ENCODE measurements around the gene GSG1L.

The GSG1L gene

DNA sequence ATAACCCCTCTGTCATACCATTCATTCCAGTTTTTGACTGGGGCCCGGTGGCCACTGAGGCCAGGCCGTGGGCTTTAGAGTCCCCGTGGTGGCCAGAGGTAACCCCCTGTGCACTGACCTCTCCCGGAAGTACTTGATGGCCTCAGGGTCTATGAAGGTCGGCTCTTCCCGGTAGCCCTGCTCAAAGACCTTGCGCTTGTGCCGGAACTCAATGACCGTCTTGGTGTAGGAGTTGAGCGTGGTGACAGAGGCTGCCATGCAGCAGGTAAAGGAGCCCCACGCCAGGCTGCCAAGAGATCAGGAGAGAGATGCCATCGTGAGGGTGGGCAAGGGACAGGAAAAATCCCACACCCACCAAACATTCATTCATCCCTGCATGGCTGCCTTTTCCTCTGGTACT is 234.8 kb downstream of the GSG1L start:
- no peak for TF ChIP-seq Cebpa-rat (IDR thresholded peaks at IDR 0.05)
- Histone ChIP-seq H3K4me2 (no peak overlapping the region), H3K4me3 (no peak overlapping the region), H3K9me3 (replicated peaks in 1 of 11) (peaks cover 16 to 46% (median 25%) of the 10 kb centered on the region in 11 experiments), H3K9ac (no peak overlapping the region), H3K36me3 (no peaks in the 10 kb centered on the region; a peak in 1 of 22 replicates), H3K4me1 (peaks cover 0 to 6% (median 0%) of the 10 kb centered on the region in 10 experiments; a peak in 1 of 20 replicates), H3K27me3 (no peaks in the 10 kb centered on the region), H4K20me1 (no peaks in the 10 kb centered on the region), H3K27ac (no peak overlapping the region)

DNA sequence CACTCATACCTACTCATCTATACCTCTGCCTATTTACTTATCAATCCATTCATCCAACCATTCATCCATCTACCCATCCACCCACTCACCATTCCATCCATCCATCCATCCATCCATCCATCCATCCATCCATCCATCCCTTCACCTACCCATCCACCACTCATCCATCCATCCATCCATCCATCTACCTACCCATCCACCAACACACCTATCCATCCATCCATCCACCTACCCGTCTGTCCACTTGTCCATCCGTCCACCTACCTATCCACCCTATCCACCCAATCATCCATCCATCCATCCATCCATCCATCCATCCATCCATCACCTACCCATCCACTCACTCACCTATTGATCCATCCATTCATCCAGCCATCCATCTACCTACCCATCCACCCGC is 235.7 kb downstream of the GSG1L start:
- no peak overlapping the region for H3K4me3 ChIP-seq
- TF ChIP-seq Cebpa-rat (IDR thresholded peaks at IDR 0.05) = no peak
- H3K4me2 ChIP-seq = no peak overlapping the region

DNA sequence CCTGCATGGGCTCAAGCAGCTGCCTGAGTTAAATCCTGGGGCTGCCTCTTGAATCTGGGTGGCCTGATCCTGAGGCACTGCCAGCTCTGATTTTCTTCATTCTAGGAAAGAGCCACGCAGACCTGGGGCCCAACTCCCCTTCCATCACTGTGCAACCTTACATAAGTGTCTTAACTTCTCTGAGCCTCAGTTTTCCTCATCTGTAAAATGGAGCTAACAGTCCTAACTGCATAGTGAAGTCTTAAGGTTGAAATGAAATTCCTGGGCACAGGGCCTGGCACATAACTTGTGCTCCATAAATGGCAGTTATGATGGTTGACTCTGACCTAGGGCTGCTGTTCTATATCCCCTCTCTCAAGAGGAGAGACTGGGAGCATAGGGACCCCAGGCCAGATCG is 236.6 kb downstream of the GSG1L start:
- H3K4me1 ChIP-seq = peaks cover 0 to 6% (median 0%) of the 10 kb centered on the region in 10 experiments; a peak in 1 of 20 replicates
- H3K4me2 ChIP-seq = no peak overlapping the region
- no peak overlapping the region for H3K27ac ChIP-seq
- no peak overlapping the region for H3K4me3 ChIP-seq
- TF ChIP-seq Cebpa-rat (IDR thresholded peaks at IDR 0.05) = no peak
- no peak overlapping the region for H3K9ac ChIP-seq
- H4K20me1 ChIP-seq = no peaks in the 10 kb centered on the region
- no peaks in the 10 kb centered on the region for H3K27me3 ChIP-seq
- no peaks in the 10 kb centered on the region; a peak in 1 of 22 replicates for H3K36me3 ChIP-seq
- H3K9me3 ChIP-seq (replicated peaks in 1 of 11) = peaks cover 16 to 46% (median 25%) of the 10 kb centered on the region in 11 experiments

More for the DNA sequence above, 235.7 kb downstream of the GSG1L start:
- H3K27ac ChIP-seq = no peak overlapping the region
- no peaks in the 10 kb centered on the region; a peak in 1 of 22 replicates for H3K36me3 ChIP-seq
- peaks cover 16 to 46% (median 25%) of the 10 kb centered on the region in 11 experiments for H3K9me3 ChIP-seq (replicated peaks in 1 of 11)
- no peaks in the 10 kb centered on the region for H4K20me1 ChIP-seq
- H3K9ac ChIP-seq = no peak overlapping the region
- no peaks in the 10 kb centered on the region for H3K27me3 ChIP-seq
- peaks cover 0 to 6% (median 0%) of the 10 kb centered on the region in 10 experiments; a peak in 1 of 20 replicates for H3K4me1 ChIP-seq

DNA sequence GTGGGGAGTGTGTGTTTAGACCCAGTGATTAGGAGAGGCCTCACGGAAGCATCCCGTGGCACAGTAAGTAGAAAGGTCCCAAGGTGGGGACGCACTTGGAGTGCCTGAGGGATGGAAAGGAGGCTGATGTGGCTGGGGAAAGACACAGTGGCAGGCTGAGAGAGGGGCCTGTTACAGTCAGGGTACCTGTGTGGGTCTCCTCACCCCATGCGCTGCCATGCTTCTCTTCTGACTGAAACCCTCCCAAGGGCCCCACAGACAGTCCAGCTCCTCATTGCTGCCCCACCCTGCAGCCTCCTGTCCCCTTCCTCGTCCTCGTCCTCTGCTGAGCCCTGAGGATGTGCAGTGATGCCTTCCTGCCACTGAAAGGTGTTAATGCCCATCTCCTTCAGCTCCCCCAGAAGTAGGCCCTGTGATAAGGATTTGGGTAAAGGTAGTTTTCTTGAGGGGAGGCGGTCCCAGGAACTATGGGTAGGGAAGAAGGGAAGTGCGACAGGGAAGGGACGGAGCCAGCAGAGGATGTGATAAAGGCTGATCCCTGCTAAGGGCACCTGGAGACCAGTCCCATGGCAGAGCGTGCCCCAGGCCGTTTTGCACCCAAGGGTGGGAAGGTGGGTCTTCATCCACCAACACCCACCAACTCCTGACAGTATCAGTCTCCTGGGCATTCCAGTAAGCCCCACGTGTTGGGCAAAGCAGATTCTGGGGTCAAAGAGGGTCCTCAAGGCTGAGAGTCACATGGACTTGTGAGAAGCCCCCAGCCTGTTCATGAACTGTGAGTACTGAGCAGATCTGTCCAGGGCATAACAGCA is 237.2 kb downstream of the GSG1L start:
- Histone ChIP-seq H3K9ac (no peak overlapping the region), H4K20me1 (no peaks in the 10 kb centered on the region), H3K36me3 (no peaks in the 10 kb centered on the region; a peak in 1 of 22 replicates), H3K4me3 (no peak overlapping the region), H3K27me3 (no peaks in the 10 kb centered on the region), H3K27ac (no peak overlapping the region), H3K4me2 (no peak overlapping the region), H3K4me1 (peaks cover 0 to 3% (median 1%) of the 10 kb centered on the region in 10 experiments; a peak in 12 of 20 replicates), H3K9me3 (replicated peaks in 1 of 11) (peaks cover 16 to 46% (median 25%) of the 10 kb centered on the region in 11 experiments)
- no peak for TF ChIP-seq Cebpa-rat (IDR thresholded peaks at IDR 0.05)

DNA sequence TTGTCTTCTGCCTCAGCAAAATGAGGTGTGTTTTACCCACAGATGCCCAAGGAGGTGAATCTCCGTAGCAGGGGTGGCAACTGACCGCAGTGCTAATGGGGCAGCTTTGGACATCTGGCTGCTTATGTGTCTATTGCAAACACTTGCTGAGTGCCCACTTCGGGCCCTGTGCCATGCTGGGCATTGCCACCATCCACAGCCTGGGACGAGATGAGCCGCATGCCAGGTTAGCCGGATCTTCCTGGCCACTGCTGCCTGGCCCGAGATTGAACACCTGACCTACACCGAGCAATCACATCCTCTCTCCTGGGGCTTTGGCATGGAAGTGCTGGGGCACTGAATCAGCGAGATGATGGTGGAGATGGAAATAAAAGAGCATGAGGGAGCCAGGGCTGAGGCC is 238.7 kb downstream of the GSG1L start:
- Histone ChIP-seq H3K4me2 (no peak overlapping the region), H3K9me3 (replicated peaks in 1 of 11) (peaks cover 7 to 32% (median 12%) of the 10 kb centered on the region in 11 experiments), H4K20me1 (no peaks in the 10 kb centered on the region), H3K4me1 (peaks cover 0 to 12% (median 10%) of the 10 kb centered on the region in 10 experiments; a peak in 15 of 20 replicates), H3K36me3 (no peaks in the 10 kb centered on the region), H3K9ac (no peak overlapping the region), H3K27me3 (no peaks in the 10 kb centered on the region), H3K27ac (no peak overlapping the region), H3K4me3 (no peak overlapping the region)
- no peak for TF ChIP-seq Cebpa-rat (IDR thresholded peaks at IDR 0.05)

DNA sequence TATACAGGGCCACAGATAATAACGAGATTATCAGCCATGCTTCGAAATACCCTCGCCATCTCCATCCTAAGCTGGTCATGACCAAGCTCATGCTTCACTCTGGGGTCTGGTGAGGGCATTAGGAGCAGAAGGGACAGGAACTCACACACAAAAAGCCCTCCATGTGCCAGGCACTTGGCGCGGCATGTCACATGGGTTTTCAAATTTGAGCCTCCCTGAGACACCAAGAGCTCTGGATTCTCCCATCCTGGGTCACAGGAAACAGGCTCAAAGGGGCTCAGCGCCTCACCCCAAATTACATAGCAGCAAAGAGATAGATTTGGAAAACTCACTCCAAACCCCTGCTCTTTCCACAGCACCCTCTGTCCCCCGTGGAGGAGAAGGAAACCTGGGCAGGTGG is 239.5 kb downstream of the GSG1L start:
- Histone ChIP-seq H3K4me3 (no peak overlapping the region), H3K9ac (no peak overlapping the region)
- no peak for TF ChIP-seq Cebpa-rat (IDR thresholded peaks at IDR 0.05)

DNA sequence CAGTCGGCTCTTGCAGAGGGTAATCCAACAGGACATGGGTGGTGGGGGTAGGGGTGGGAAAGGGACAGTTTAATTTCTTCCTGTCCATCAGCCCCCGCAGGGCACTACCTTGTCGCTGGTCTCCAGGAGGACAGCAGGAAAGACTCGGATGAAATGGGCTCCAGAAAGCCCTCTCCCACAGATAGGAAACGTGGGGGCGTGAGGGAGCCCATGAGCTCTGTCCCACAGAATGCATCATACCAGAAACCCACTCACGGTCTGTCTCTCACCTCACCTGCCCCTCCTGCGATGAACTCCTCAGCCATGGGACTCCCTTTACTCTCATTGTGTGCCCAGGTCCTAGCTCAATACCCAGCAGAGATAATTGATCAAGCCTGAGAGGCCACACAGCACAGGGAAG is 240.1 kb downstream of the GSG1L start:
- no peak overlapping the region for H3K27ac ChIP-seq
- no peak for TF ChIP-seq Cebpa-rat (IDR thresholded peaks at IDR 0.05)
- no peaks in the 10 kb centered on the region for H3K27me3 ChIP-seq
- H3K4me1 ChIP-seq = peaks cover 0 to 12% (median 10%) of the 10 kb centered on the region in 10 experiments; a peak in 15 of 20 replicates
- H3K4me3 ChIP-seq = no peak overlapping the region
- H4K20me1 ChIP-seq = no peaks in the 10 kb centered on the region
- H3K9ac ChIP-seq = no peak overlapping the region
- no peak overlapping the region for H3K4me2 ChIP-seq
- no peaks in the 10 kb centered on the region for H3K36me3 ChIP-seq
- peaks cover 0 to 18% (median 0%) of the 10 kb centered on the region in 11 experiments; a peak in 4 of 22 replicates for H3K9me3 ChIP-seq (replicated peaks in 1 of 11)

More for the DNA sequence above, 239.5 kb downstream of the GSG1L start:
- H3K27me3 ChIP-seq = no peaks in the 10 kb centered on the region
- no peaks in the 10 kb centered on the region for H3K36me3 ChIP-seq
- H3K4me1 ChIP-seq = peaks cover 0 to 12% (median 10%) of the 10 kb centered on the region in 10 experiments; a peak in 15 of 20 replicates
- no peak overlapping the region for H3K27ac ChIP-seq
- H3K9me3 ChIP-seq (replicated peaks in 1 of 11) = peaks cover 0 to 24% (median 4%) of the 10 kb centered on the region in 11 experiments; a peak in 11 of 22 replicates
- H4K20me1 ChIP-seq = no peaks in the 10 kb centered on the region
- H3K4me2 ChIP-seq = no peak overlapping the region

DNA sequence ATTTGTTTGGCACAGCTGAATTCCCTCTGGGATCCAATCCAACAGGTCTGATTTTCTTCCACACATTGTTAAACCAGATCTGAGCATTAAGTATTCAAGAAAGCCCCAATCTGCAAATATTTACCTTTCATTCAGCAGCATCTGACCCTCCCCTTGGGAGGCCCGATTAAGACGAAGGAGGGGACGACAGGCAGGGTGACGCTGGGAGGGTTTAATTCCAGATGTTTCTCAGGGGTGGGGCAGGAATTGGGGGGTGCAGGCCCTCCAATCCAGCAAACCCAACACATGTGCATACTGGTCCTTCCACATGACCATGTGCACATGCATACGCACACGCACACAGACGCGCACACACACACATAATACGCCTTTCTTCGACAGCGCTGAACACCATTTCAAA is 240.5 kb downstream of the GSG1L start:
- no peak overlapping the region for H3K27ac ChIP-seq
- no peaks in the 10 kb centered on the region for H3K27me3 ChIP-seq

DNA sequence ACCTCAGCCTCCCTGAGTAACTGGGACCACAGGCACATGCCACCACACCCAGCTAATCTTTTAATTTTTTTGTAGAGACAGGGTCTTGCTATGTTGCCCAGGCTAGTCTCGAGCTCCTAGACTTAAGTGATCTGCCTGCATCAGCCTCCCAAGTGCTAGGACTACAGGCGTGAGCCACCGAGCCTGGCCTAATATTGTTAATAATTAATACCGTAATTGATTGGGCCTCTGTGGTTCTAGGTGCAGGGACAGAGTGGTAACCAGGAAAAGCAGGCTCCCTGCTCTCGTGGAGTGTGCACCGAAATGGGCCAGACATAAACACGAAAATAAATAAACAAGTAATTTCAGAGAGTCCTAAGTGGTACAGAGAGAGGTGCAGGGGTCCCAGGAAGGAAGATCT is 241.0 kb downstream of the GSG1L start:
- peaks cover 0 to 15% (median 0%) of the 10 kb centered on the region in 11 experiments; a peak in 2 of 22 replicates for H3K9me3 ChIP-seq (replicated peaks in 1 of 11)
- H3K36me3 ChIP-seq = no peaks in the 10 kb centered on the region
- H3K4me1 ChIP-seq = peaks cover 0 to 12% (median 10%) of the 10 kb centered on the region in 10 experiments; a peak in 15 of 20 replicates
- H3K9ac ChIP-seq = no peak overlapping the region
- no peak for TF ChIP-seq Cebpa-rat (IDR thresholded peaks at IDR 0.05)
- H3K27me3 ChIP-seq = no peaks in the 10 kb centered on the region
- no peak overlapping the region for H3K4me2 ChIP-seq
- H3K27ac ChIP-seq = no peak overlapping the region
- no peak overlapping the region for H3K4me3 ChIP-seq
- H4K20me1 ChIP-seq = no peaks in the 10 kb centered on the region

More for the DNA sequence above, 240.5 kb downstream of the GSG1L start:
- Histone ChIP-seq H3K36me3 (no peaks in the 10 kb centered on the region), H3K9me3 (replicated peaks in 1 of 11) (peaks cover 0 to 15% (median 0%) of the 10 kb centered on the region in 11 experiments; a peak in 3 of 22 replicates), H3K4me2 (no peak overlapping the region), H3K4me3 (no peak overlapping the region), H3K9ac (no peak overlapping the region), H4K20me1 (no peaks in the 10 kb centered on the region), H3K4me1 (peaks cover 0 to 12% (median 10%) of the 10 kb centered on the region in 10 experiments; a peak in 15 of 20 replicates)
- no peak for TF ChIP-seq Cebpa-rat (IDR thresholded peaks at IDR 0.05)

Measured in BLaER1 treated with 17β-estradiol and CSF1 and Interleukin-3, amounts not matched to agents 10 nM and 100 nM (cell line).